ENCODE data around the gene ENO3.

The ENO3 gene

GRCh38 chr17:4968486-4969046 is 17.6 kb downstream of the ENO3 start:
- Histone ChIP-seq H3K4me1 (ENCODE audit: insufficient read depth, low read length, poor library complexity, severe bottlenecking) (peaks cover 27% of the 10 kb centered on the region), H3K9me2 (replicated peaks; ENCODE audit: low read depth, low read length) (no peaks in the 10 kb centered on the region), H3K9ac (ENCODE audit: low read depth, low read length, poor library complexity, severe bottlenecking) (peak overlapping the region; percentile 100), H3K4me2 (ENCODE audit: low read depth, low read length, poor library complexity, severe bottlenecking) (peak overlapping the region; percentile 100), H3K27me3 (ENCODE audit: insufficient read depth, low read length, poor library complexity, severe bottlenecking) (no peaks in the 10 kb centered on the region), H4K20me1 (ENCODE audit: insufficient read depth, low read length, poor library complexity, severe bottlenecking) (no peaks in the 10 kb centered on the region), H3K4me3 (ENCODE audit: low read length, poor library complexity, severe bottlenecking) (peak overlapping the region; percentile 100), H3K79me2 (ENCODE audit: insufficient read depth, low read length) (peaks cover 35% of the 10 kb centered on the region), H3K9me3 (ENCODE audit: insufficient read depth, low read depth, low read length) (no peaks in the 10 kb centered on the region), H2AFZ (ENCODE audit: low read length) (peak overlapping the region; percentile 99), H3K36me3 (ENCODE audit: insufficient read depth, low read length) (no peaks in the 10 kb centered on the region), H3F3A (ENCODE audit: low read depth) (no peaks in the 10 kb centered on the region)
- TF ChIP-seq CTCF (conservative IDR thresholded peaks at IDR 0.05; ENCODE audit: low read length) = no peak
- no peak for TF ChIP-seq EZH2phosphoT487 (IDR thresholded peaks at IDR 0.05; ENCODE audit: borderline replicate concordance)

GRCh38 chr17:4969047-4969550 is 18.2 kb downstream of the ENO3 start:
- H3K36me3 ChIP-seq (ENCODE audit: insufficient read depth, low read length) = no peaks in the 10 kb centered on the region
- H3K9me3 ChIP-seq (ENCODE audit: insufficient read depth, low read depth, low read length) = no peaks in the 10 kb centered on the region
- no peak for TF ChIP-seq EZH2phosphoT487 (IDR thresholded peaks at IDR 0.05; ENCODE audit: borderline replicate concordance)
- no peak for TF ChIP-seq CTCF (conservative IDR thresholded peaks at IDR 0.05; ENCODE audit: low read length)
- H2AFZ ChIP-seq (ENCODE audit: low read length) = no peak overlapping the region
- peaks cover 35% of the 10 kb centered on the region for H3K79me2 ChIP-seq (ENCODE audit: insufficient read depth, low read length)
- no peaks in the 10 kb centered on the region for H3K9me2 ChIP-seq (replicated peaks; ENCODE audit: low read depth, low read length)
- no peaks in the 10 kb centered on the region for H3F3A ChIP-seq (ENCODE audit: low read depth)
- peak overlapping the region; percentile 100 for H3K4me2 ChIP-seq (ENCODE audit: low read depth, low read length, poor library complexity, severe bottlenecking)
- H3K4me3 ChIP-seq (ENCODE audit: low read length, poor library complexity, severe bottlenecking) = peak overlapping the region; percentile 100
- H3K4me1 ChIP-seq (ENCODE audit: insufficient read depth, low read length, poor library complexity, severe bottlenecking) = peaks cover 27% of the 10 kb centered on the region
- no peaks in the 10 kb centered on the region for H4K20me1 ChIP-seq (ENCODE audit: insufficient read depth, low read length, poor library complexity, severe bottlenecking)
- H3K27me3 ChIP-seq (ENCODE audit: insufficient read depth, low read length, poor library complexity, severe bottlenecking) = no peaks in the 10 kb centered on the region
- peak overlapping the region; percentile 100 for H3K9ac ChIP-seq (ENCODE audit: low read depth, low read length, poor library complexity, severe bottlenecking)

- Histone ChIP-seq H3K9me2 (replicated peaks; ENCODE audit: low read depth, low read length) (no peaks in the 10 kb centered on the region), H4K20me1 (ENCODE audit: insufficient read depth, low read length, poor library complexity, severe bottlenecking) (no peaks in the 10 kb centered on the region), H3K4me2 (ENCODE audit: low read depth, low read length, poor library complexity, severe bottlenecking) (peak overlapping the region; percentile 100), H3K79me2 (ENCODE audit: insufficient read depth, low read length) (peaks cover 35% of the 10 kb centered on the region), H3F3A (ENCODE audit: low read depth) (no peaks in the 10 kb centered on the region), H3K4me3 (ENCODE audit: low read length, poor library complexity, severe bottlenecking) (peak overlapping the region; percentile 100), H3K9me3 (ENCODE audit: insufficient read depth, low read depth, low read length) (no peaks in the 10 kb centered on the region), H3K9ac (ENCODE audit: low read depth, low read length, poor library complexity, severe bottlenecking) (peak overlapping the region; percentile 100), H3K4me1 (ENCODE audit: insufficient read depth, low read length, poor library complexity, severe bottlenecking) (peaks cover 27% of the 10 kb centered on the region), H3K27me3 (ENCODE audit: insufficient read depth, low read length, poor library complexity, severe bottlenecking) (no peaks in the 10 kb centered on the region), H2AFZ (ENCODE audit: low read length) (no peak overlapping the region), H3K36me3 (ENCODE audit: insufficient read depth, low read length) (no peaks in the 10 kb centered on the region)
- TF ChIP-seq EZH2phosphoT487 (IDR thresholded peaks at IDR 0.05; ENCODE audit: borderline replicate concordance) (no peak), CTCF (conservative IDR thresholded peaks at IDR 0.05; ENCODE audit: low read length) (no peak)
These were observed 18.7 kb downstream of the ENO3 start for GRCh38 chr17:4969551-4970173.
